Gastroesophageal sphincter (tissue), 4 donors: ENCODE data around the gene PF4V1. TPM values are rescaled to one million over a fixed set of nuclear protein-coding genes. Genes with fewer than 3 reads are reported as not detected.

Experiments used
- ATAC-seq: fragments of 150-250 bp; one replicate; pipeline ENCODE4 v1.9.1; 2016; ENCODE audit warnings: mild to moderate bottlenecking, moderate library complexity
- H3K27ac ChIP-seq, 4 donors: fragments of 200-600 bp; sonication (generic) in 3 of 4; 1 replicate in 3 of 4; 2 replicates in 1 of 4; pipeline ENCODE4 v1.5.1; 2016 to 2019
- H3K27me3 ChIP-seq: fragments of 200-600 bp; sonication (generic); one replicate; pipeline ENCODE4 v1.5.1; 2019
- H3K36me3 ChIP-seq, 2 donors: fragments of 200-600 bp; sonication (generic); one replicate each; pipeline ENCODE4 v1.5.1; 2019; ENCODE audit warnings: control low read depth in 1 of 2
- H3K4me1 ChIP-seq, 3 donors: fragments of 200-600 bp; sonication (generic); 1 replicate in 2 of 3; 2 replicates in 1 of 3; pipeline ENCODE4 v1.5.1; 2016 to 2019; ENCODE audit warnings: control low read depth in 2 of 3
- H3K4me3 ChIP-seq, 2 donors: fragments of 200-600 bp; sonication (generic); one replicate each; pipeline ENCODE4 v1.5.1; 2019; ENCODE audit warnings: mild to moderate bottlenecking in 1 of 2, moderate library complexity in 1 of 2
- H3K9me3 ChIP-seq, 3 donors: fragments of 200-600 bp; sonication (generic); one replicate each; pipeline ENCODE4 v1.5.1; 2017 to 2019; ENCODE audit warnings: control low read depth in 2 of 3
- CTCF ChIP-seq, 4 experiments: fragments of 200-600 bp in 2 of 4; fragments of 450-650 bp in 2 of 4; sonication (generic) in 1 of 4; IDR thresholded peaks; one replicate each; pipeline ENCODE4 v1.5.1; 2017 to 2019; ENCODE audit warnings: antibody characterized with exemption in 4 of 4, mild to moderate bottlenecking in 2 of 4, moderate library complexity in 2 of 4
- EP300 ChIP-seq: sonication (generic); formaldehyde crosslinking; IDR thresholded peaks from one replicate; pipeline ENCODE4 v1.6.1; 2017; ENCODE audit warnings: antibody characterized with exemption, mild to moderate bottlenecking
- POLR2A ChIP-seq, 2 donors: fragments of 450-650 bp; IDR thresholded peaks; one replicate each; pipeline ENCODE4 v1.6.1; 2017; ENCODE audit warnings: antibody characterized with exemption in 2 of 2, mild to moderate bottlenecking in 2 of 2, moderate library complexity in 1 of 2
- POLR2AphosphoS5 ChIP-seq: sonication (generic); formaldehyde crosslinking; IDR thresholded peaks from one replicate; pipeline ENCODE4 v1.6.1; 2017; ENCODE audit warnings: antibody characterized with exemption
- WGBS, 2 donors: methylation state at CpG; one replicate each; pipeline ENCODE4 v1.1.5; 2018; ENCODE audit warnings: low coverage in 1 of 2; 5-methylcytosine and 5-hydroxymethylcytosine counted together
- total RNA-seq, 4 donors: library from RNA; depleted of rRNA; stranded (reverse); fragments of >200 nt; gene quantifications; one replicate each; pipeline ENCODE4 v1.1.0, GENCODE V29; 2016

PF4V1 gene
- total RNA-seq, 4 donors from 2014 or later = not detected

- TF ChIP-seq EP300 (no peak), POLR2AphosphoS5 (no peak), CTCF (IDR thresholded peaks at IDR 0.05) (no peak), POLR2A (IDR thresholded peaks at IDR 0.05) (no peak)
- no peaks in the 10 kb centered on the region for H3K4me1 ChIP-seq
- H3K9me3 ChIP-seq = no peaks in the 10 kb centered on the region
- H3K27ac ChIP-seq = no peak overlapping the region
- 81 to 88% methylated on average over 4 of the region's 4 CpGs for WGBS, 2 donors
- H3K36me3 ChIP-seq = no peaks in the 10 kb centered on the region
- no peak overlapping the region for H3K4me3 ChIP-seq
- peaks cover 12% of the 10 kb centered on the region for H3K27me3 ChIP-seq
- ATAC-seq = no peak
These were observed 2.7 kb upstream of the PF4V1 start for GRCh38 chr4:73850261-73850970.

GRCh38 chr4:73851293-73851692 lies 1.8 kb upstream of the PF4V1 start:
- Histone ChIP-seq H3K36me3 (no peaks in the 10 kb centered on the region), H3K4me1 (no peaks in the 10 kb centered on the region)
- TF ChIP-seq POLR2A (IDR thresholded peaks at IDR 0.05) (no peak), CTCF (IDR thresholded peaks at IDR 0.05) (no peak), EP300 (no peak), POLR2AphosphoS5 (no peak)

GRCh38 chr4:73852771-73853170 lies 325 bp upstream of the PF4V1 start:
- ATAC-seq = no peak
- Histone ChIP-seq H3K4me3 (no peak overlapping the region), H3K36me3 (no peaks in the 10 kb centered on the region), H3K27me3 (peaks cover 12% of the 10 kb centered on the region), H3K4me1 (no peaks in the 10 kb centered on the region), H3K9me3 (no peaks in the 10 kb centered on the region), H3K27ac (no peak overlapping the region)
- TF ChIP-seq EP300 = no peak
- TF ChIP-seq CTCF (IDR thresholded peaks at IDR 0.05) = no peak
- TF ChIP-seq POLR2A (IDR thresholded peaks at IDR 0.05) = no peak
- TF ChIP-seq POLR2AphosphoS5 = no peak

More at GRCh38 chr4:73851293-73851692, 1.8 kb upstream of the PF4V1 start:
- 44 to 75% methylated on average over 1 of the region's 1 CpG for WGBS, 2 donors
- H3K4me3 ChIP-seq = no peak overlapping the region
- H3K27me3 ChIP-seq = peaks cover 12% of the 10 kb centered on the region
- ATAC-seq = no peak
- no peak overlapping the region for H3K27ac ChIP-seq
- no peaks in the 10 kb centered on the region for H3K9me3 ChIP-seq

- WGBS, 2 donors = 31 to 33% methylated on average over 3 to 8 of the region's 8 CpGs
- H3K4me3 ChIP-seq = no peak overlapping the region
- no peaks in the 10 kb centered on the region for H3K4me1 ChIP-seq
- peaks cover 12% of the 10 kb centered on the region for H3K27me3 ChIP-seq
- no peak for ATAC-seq
- no peak for TF ChIP-seq POLR2A (IDR thresholded peaks at IDR 0.05)
- TF ChIP-seq CTCF (IDR thresholded peaks at IDR 0.05) = no peak
- no peak for TF ChIP-seq POLR2AphosphoS5
- H3K27ac ChIP-seq = no peak overlapping the region
- no peaks in the 10 kb centered on the region for H3K36me3 ChIP-seq
- H3K9me3 ChIP-seq = no peaks in the 10 kb centered on the region
These were observed 800 bp downstream of the PF4V1 start for GRCh38 chr4:73853718-73854473.

- H3K36me3 ChIP-seq = no peaks in the 10 kb centered on the region
- H3K4me3 ChIP-seq = no peak overlapping the region
- H3K4me1 ChIP-seq = no peaks in the 10 kb centered on the region
- no peak overlapping the region for H3K27ac ChIP-seq
- ATAC-seq = no peak
- H3K27me3 ChIP-seq = peaks cover 12% of the 10 kb centered on the region
- H3K9me3 ChIP-seq = no peaks in the 10 kb centered on the region
- TF ChIP-seq POLR2AphosphoS5 (no peak), CTCF (IDR thresholded peaks at IDR 0.05) (no peak), EP300 (no peak), POLR2A (IDR thresholded peaks at IDR 0.05) (no peak)
- WGBS, 2 donors = 53 to 54% methylated on average over 4 of the region's 4 CpGs
These were observed 2.3 kb downstream of the PF4V1 start for GRCh38 chr4:73855406-73855805.
